OCI-LY1 (cell line): ENCODE results near the gene C6orf136.

Source experiments
- H2AFZ ChIP-seq: fragments of 200-600 bp; sonication (generic), shearing (Covaris generic); 2 replicates; pipeline ENCODE4 v1.6.0; 2014; ENCODE audit warnings: antibody characterized with exemption, mild to moderate bottlenecking, low read length
- H3F3A ChIP-seq: fragments of 200-600 bp; sonication (generic), shearing (Covaris generic); 2 replicates; pipeline ENCODE4 v1.6.0; 2014; ENCODE audit warnings: mild to moderate bottlenecking, antibody characterized with exemption, low read length, moderate library complexity; ENCODE audit not compliant: insufficient read depth
- H3K27ac ChIP-seq: fragments of 200-600 bp; sonication (generic); 2 replicates; pipeline ENCODE4 v1.5.1; 2014; ENCODE audit warnings: low read length, mixed run types, mild to moderate bottlenecking, low read depth; ENCODE audit not compliant: poor library complexity, severe bottlenecking
- H3K27me3 ChIP-seq: fragments of 200-600 bp; sonication (generic); 2 replicates; pipeline ENCODE4 v1.6.0; 2014; ENCODE audit warnings: antibody characterized with exemption, mild to moderate bottlenecking, low read length, moderate library complexity; ENCODE audit not compliant: insufficient read depth
- H3K36me3 ChIP-seq: fragments of 200-600 bp; sonication (generic); 2 replicates; pipeline ENCODE4 v1.6.1; 2014; ENCODE audit warnings: mild to moderate bottlenecking, antibody characterized with exemption, low read length, moderate library complexity, mixed read lengths; ENCODE audit not compliant: insufficient read depth
- H3K4me1 ChIP-seq: fragments of 200-600 bp; sonication (generic); 2 replicates; pipeline ENCODE4 v1.5.1; 2014; ENCODE audit warnings: mild to moderate bottlenecking, low read length, moderate library complexity; ENCODE audit not compliant: insufficient read depth, severe bottlenecking
- H3K4me2 ChIP-seq: fragments of 200-600 bp; sonication (generic), shearing (Covaris generic); 2 replicates; pipeline ENCODE4 v1.6.1; 2014; ENCODE audit warnings: low read length
- H3K4me3 ChIP-seq: fragments of 200-600 bp; sonication (generic); 2 replicates; pipeline ENCODE4 v1.5.1; 2014; ENCODE audit warnings: low read length, low read depth, mild to moderate bottlenecking, mixed read lengths; ENCODE audit not compliant: poor library complexity, severe bottlenecking
- H3K79me2 ChIP-seq: fragments of 200-600 bp; shearing (Covaris generic); 2 replicates; pipeline ENCODE4 v1.6.1; 2016; ENCODE audit warnings: mixed run types, low read length, mixed read lengths; ENCODE audit not compliant: insufficient read depth
- H3K9ac ChIP-seq: fragments of 200-600 bp; sonication (generic), shearing (Covaris generic); 2 replicates; pipeline ENCODE4 v1.6.1; 2014; ENCODE audit warnings: mild to moderate bottlenecking, low read length, mixed read lengths
- H3K9me2 ChIP-seq: fragments of 200-600 bp; sonication (generic), shearing (Covaris generic); 2 replicates; pipeline ENCODE4 v1.6.1; 2014; ENCODE audit warnings: low read depth, mild to moderate bottlenecking, low read length, mixed read lengths
- H3K9me3 ChIP-seq: fragments of 200-600 bp; shearing (Covaris generic); 2 replicates; pipeline ENCODE4 v1.6.1; 2014; ENCODE audit warnings: low read length, mixed read lengths
- H4K20me1 ChIP-seq: fragments of 200-600 bp; sonication (generic), shearing (Covaris generic); 2 replicates; pipeline ENCODE4 v1.6.0; 2016; ENCODE audit warnings: mild to moderate bottlenecking, low read length; ENCODE audit not compliant: insufficient read depth
- CTCF ChIP-seq: fragments of 200-600 bp; sonication (generic), shearing (Covaris generic); IDR thresholded peaks from 2 replicates; pipeline ENCODE4 v1.5.1; 2017; ENCODE audit warnings: mild to moderate bottlenecking, antibody characterized with exemption, low read length, moderate library complexity, mixed read lengths
- EZH2 ChIP-seq: fragments of 200-600 bp; sonication (generic), shearing (Covaris generic); IDR thresholded peaks from 2 replicates; pipeline ENCODE4 v1.8.0; 2017; ENCODE audit warnings: borderline replicate concordance, mixed run types, mild to moderate bottlenecking, antibody characterized with exemption, low read length, moderate library complexity, mixed read lengths

The C6orf136 gene

GRCh38 chr6:30679765-30680535, 33.0 kb downstream of the C6orf136 start:
- Histone ChIP-seq H3K36me3 (peaks cover 28% of the 10 kb centered on the region), H3K9me2 (no peaks in the 10 kb centered on the region), H3K79me2 (peaks cover 31% of the 10 kb centered on the region), H3K9me3 (no peaks in the 10 kb centered on the region), H2AFZ (no peak overlapping the region), H3K27ac (peak overlapping the region; percentile 95), H3K4me1 (peaks cover 51% of the 10 kb centered on the region), H4K20me1 (no peaks in the 10 kb centered on the region), H3K27me3 (no peaks in the 10 kb centered on the region), H3K9ac (peak overlapping the region; percentile 61), H3K4me2 (peak overlapping the region; percentile 91), H3F3A (peaks cover 10% of the 10 kb centered on the region), H3K4me3 (peak overlapping the region; percentile 87)
- TF ChIP-seq CTCF = no peak
- TF ChIP-seq EZH2 = no peak

GRCh38 chr6:30681766-30682142, 34.8 kb downstream of the C6orf136 start:
- TF ChIP-seq EZH2 (no peak), CTCF (no peak)
- Histone ChIP-seq H3F3A (peaks cover 7% of the 10 kb centered on the region; the same call in 1 of the 2 replicates), H3K27ac (peak overlapping the region; percentile 95), H3K4me3 (peak overlapping the region; percentile 87), H2AFZ (no peak overlapping the region), H3K9me2 (no peaks in the 10 kb centered on the region), H3K27me3 (no peaks in the 10 kb centered on the region), H3K4me2 (peak overlapping the region; percentile 75), H4K20me1 (no peaks in the 10 kb centered on the region), H3K4me1 (peaks cover 64% of the 10 kb centered on the region), H3K36me3 (peaks cover 22% of the 10 kb centered on the region), H3K9ac (peak overlapping the region; percentile 95), H3K79me2 (peaks cover 38% of the 10 kb centered on the region), H3K9me3 (no peaks in the 10 kb centered on the region)

GRCh38 chr6:30682143-30683117, 35.5 kb downstream of the C6orf136 start:
- peaks cover 71% of the 10 kb centered on the region for H3K4me1 ChIP-seq
- peak overlapping the region; percentile 87 for H3K4me3 ChIP-seq
- peak overlapping the region; percentile 95 for H3K9ac ChIP-seq
- H3F3A ChIP-seq = peaks cover 7% of the 10 kb centered on the region; the same call in 1 of the 2 replicates
- H3K36me3 ChIP-seq = peaks cover 18% of the 10 kb centered on the region; the same call in 1 of the 2 replicates
- H2AFZ ChIP-seq = no peak overlapping the region
- H3K9me3 ChIP-seq = no peaks in the 10 kb centered on the region
- H3K4me2 ChIP-seq = peak overlapping the region; percentile 75
- H3K79me2 ChIP-seq = peaks cover 38% of the 10 kb centered on the region
- H3K27me3 ChIP-seq = no peaks in the 10 kb centered on the region
- no peaks in the 10 kb centered on the region for H4K20me1 ChIP-seq
- H3K27ac ChIP-seq = peak overlapping the region; percentile 95
- TF ChIP-seq CTCF (no peak), EZH2 (no peak)
- H3K9me2 ChIP-seq = no peaks in the 10 kb centered on the region
